ENCODE results near the gene TNNI2.

- TF ChIP-seq, protein P1, sequence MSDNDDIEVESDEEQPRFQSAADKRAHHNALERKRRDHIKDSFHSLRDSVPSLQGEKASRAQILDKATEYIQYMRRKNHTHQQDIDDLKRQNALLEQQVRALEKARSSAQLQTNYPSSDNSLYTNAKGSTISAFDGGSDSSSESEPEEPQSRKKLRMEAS (IDR thresholded peaks at IDR 0.05) = no peak
- TF ChIP-seq FOXM1 (IDR thresholded peaks at IDR 0.05; ENCODE audit: borderline replicate concordance, low read depth) (no peak), TAF1 (IDR thresholded peaks at IDR 0.05; ENCODE audit: low read depth) (no peak), REST (IDR thresholded peaks at IDR 0.05; ENCODE audit: low read depth) (no peak), RAD21 (IDR thresholded peaks at IDR 0.05; ENCODE audit: low read depth) (no peak), YY1 (IDR thresholded peaks at IDR 0.05; ENCODE audit: low read depth) (no peak), CREB1 (IDR thresholded peaks at IDR 0.05; ENCODE audit: low read depth) (no peak), TEAD4 (IDR thresholded peaks at IDR 0.05) (no peak), EGR1 (IDR thresholded peaks at IDR 0.05) (no peak), EP300 (IDR thresholded peaks at IDR 0.05; ENCODE audit: borderline replicate concordance) (no peak), ZBTB7A (IDR thresholded peaks at IDR 0.05; ENCODE audit: low read depth) (no peak), CEBPB (IDR thresholded peaks at IDR 0.05) (no peak)
Observed at GRCh38 chr11:1888811-1889210, 50.0 kb downstream of the TNNI2 start.
